Skeletal muscle satellite cell (primary cell): Measurements from ENCODE around the gene CACNB4.

Experiments
- H3K27me3 ChIP-seq: 2 replicates; pipeline ENCODE4 v1.7.0; 2013; ENCODE audit warnings: low read length; ENCODE audit not compliant: control insufficient read depth, insufficient read depth
- H3K36me3 ChIP-seq: 2 replicates; pipeline ENCODE4 v1.7.0; 2013; ENCODE audit warnings: mild to moderate bottlenecking, control low read depth, low read length; ENCODE audit not compliant: insufficient read depth
- H3K4me1 ChIP-seq: 2 replicates; pipeline ENCODE4 v1.7.0; 2013; ENCODE audit warnings: low read length; ENCODE audit not compliant: control insufficient read depth, insufficient read depth
- H3K4me2 ChIP-seq: 2 replicates; pipeline ENCODE4 v1.7.0; 2013; ENCODE audit warnings: mild to moderate bottlenecking, low read length
- H3K4me3 ChIP-seq: 2 replicates; pipeline ENCODE4 v1.7.0; 2013; ENCODE audit warnings: low read length
- H3K9ac ChIP-seq: 2 replicates; pipeline ENCODE4 v1.7.0; 2013; ENCODE audit warnings: mild to moderate bottlenecking, low read depth, low read length, moderate library complexity
- H3K9me3 ChIP-seq: replicated peaks from 2 replicates; pipeline ENCODE4 v1.7.0; 2013; ENCODE audit warnings: mild to moderate bottlenecking, control low read depth, low read length

Gene CACNB4

GRCh38 chr2:151853070-151853758 lies 245.6 kb downstream of the CACNB4 start:
- H3K4me3 ChIP-seq: no peak overlapping the region
- H3K9ac ChIP-seq: no peak overlapping the region
- H3K27me3 ChIP-seq: no peaks in the 10 kb centered on the region
- no peak overlapping the region for H3K4me2 ChIP-seq
- H3K9me3 ChIP-seq: no peaks in the 10 kb centered on the region
- no peaks in the 10 kb centered on the region for H3K36me3 ChIP-seq
- H3K4me1 ChIP-seq: peaks cover 10% of the 10 kb centered on the region

GRCh38 chr2:151852260-151853069 lies 246.4 kb downstream of the CACNB4 start:
- no peak overlapping the region for H3K4me3 ChIP-seq
- no peaks in the 10 kb centered on the region for H3K36me3 ChIP-seq
- peaks cover 10% of the 10 kb centered on the region for H3K4me1 ChIP-seq
- H3K4me2 ChIP-seq: peak overlapping the region; percentile 44
- H3K9ac ChIP-seq: no peak overlapping the region
- H3K9me3 ChIP-seq: no peaks in the 10 kb centered on the region
- H3K27me3 ChIP-seq: no peaks in the 10 kb centered on the region

DNA sequence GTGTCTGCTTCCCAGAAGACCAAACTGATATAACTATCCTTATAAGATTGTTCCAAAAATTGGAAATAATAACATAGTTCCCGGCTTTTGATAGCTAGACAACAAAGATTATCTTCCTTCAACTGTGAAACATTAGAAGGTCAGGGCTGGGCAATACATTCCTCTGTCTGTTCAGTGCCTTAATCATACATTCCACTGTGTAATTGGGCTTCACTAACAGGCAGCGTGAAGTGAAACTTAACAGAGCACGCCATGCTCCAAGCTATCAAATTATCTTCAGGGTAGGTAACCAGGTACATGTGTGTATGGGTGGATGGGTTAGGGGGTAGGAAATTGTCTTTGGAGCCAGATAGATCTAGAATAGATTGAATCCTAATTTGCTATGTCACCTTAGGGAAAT lies 247.1 kb downstream of the CACNB4 start:
- peaks cover 10% of the 10 kb centered on the region for H3K4me1 ChIP-seq
- H3K4me2 ChIP-seq: peak overlapping the region; percentile 44
- no peaks in the 10 kb centered on the region for H3K9me3 ChIP-seq
- H3K4me3 ChIP-seq: no peak overlapping the region
- no peaks in the 10 kb centered on the region for H3K27me3 ChIP-seq
- no peak overlapping the region for H3K9ac ChIP-seq
- H3K36me3 ChIP-seq: no peaks in the 10 kb centered on the region

GRCh38 chr2:151849413-151850010 lies 249.3 kb downstream of the CACNB4 start:
- no peaks in the 10 kb centered on the region for H3K9me3 ChIP-seq
- peaks cover 10% of the 10 kb centered on the region for H3K4me1 ChIP-seq
- H3K4me2 ChIP-seq: no peak overlapping the region
- H3K36me3 ChIP-seq: no peaks in the 10 kb centered on the region
- H3K9ac ChIP-seq: no peak overlapping the region
- H3K27me3 ChIP-seq: no peaks in the 10 kb centered on the region
- H3K4me3 ChIP-seq: no peak overlapping the region

DNA sequence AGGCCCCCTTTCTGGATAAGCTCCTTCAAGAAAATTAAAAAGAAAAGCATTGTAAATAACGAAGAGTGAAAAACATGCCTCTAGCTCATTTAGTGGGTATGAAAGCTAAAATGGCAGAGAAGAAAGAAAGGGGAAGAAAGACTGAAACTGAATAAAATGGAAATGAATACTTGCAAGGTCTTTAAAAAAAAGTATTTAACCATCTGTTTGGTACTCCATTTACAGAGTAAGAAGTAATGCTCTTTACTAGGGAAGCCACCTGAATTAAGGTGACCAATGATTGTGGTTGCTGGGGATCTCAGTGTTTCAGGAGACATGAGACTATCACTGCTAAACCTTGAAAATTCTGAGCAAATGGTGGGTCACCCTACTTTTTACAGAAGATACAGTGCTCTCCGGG lies 253.0 kb downstream of the CACNB4 start:
- Histone ChIP-seq H3K4me1 (no peaks in the 10 kb centered on the region), H3K9me3 (no peaks in the 10 kb centered on the region), H3K27me3 (no peaks in the 10 kb centered on the region), H3K4me2 (no peak overlapping the region), H3K9ac (no peak overlapping the region), H3K4me3 (no peak overlapping the region), H3K36me3 (no peaks in the 10 kb centered on the region)

- no peak overlapping the region for H3K4me2 ChIP-seq
- H3K4me3 ChIP-seq: no peak overlapping the region
- no peaks in the 10 kb centered on the region for H3K27me3 ChIP-seq
- no peaks in the 10 kb centered on the region for H3K9me3 ChIP-seq
- no peaks in the 10 kb centered on the region for H3K4me1 ChIP-seq
- no peaks in the 10 kb centered on the region for H3K36me3 ChIP-seq
- no peak overlapping the region for H3K9ac ChIP-seq
These were observed 253.4 kb downstream of the CACNB4 start for GRCh38 chr2:151845481-151845880.

GRCh38 chr2:151844211-151844896 lies 254.5 kb downstream of the CACNB4 start:
- Histone ChIP-seq H3K4me2 (no peak overlapping the region), H3K27me3 (no peaks in the 10 kb centered on the region), H3K4me3 (no peak overlapping the region), H3K9me3 (no peaks in the 10 kb centered on the region), H3K36me3 (no peaks in the 10 kb centered on the region), H3K9ac (no peak overlapping the region), H3K4me1 (no peaks in the 10 kb centered on the region)

DNA sequence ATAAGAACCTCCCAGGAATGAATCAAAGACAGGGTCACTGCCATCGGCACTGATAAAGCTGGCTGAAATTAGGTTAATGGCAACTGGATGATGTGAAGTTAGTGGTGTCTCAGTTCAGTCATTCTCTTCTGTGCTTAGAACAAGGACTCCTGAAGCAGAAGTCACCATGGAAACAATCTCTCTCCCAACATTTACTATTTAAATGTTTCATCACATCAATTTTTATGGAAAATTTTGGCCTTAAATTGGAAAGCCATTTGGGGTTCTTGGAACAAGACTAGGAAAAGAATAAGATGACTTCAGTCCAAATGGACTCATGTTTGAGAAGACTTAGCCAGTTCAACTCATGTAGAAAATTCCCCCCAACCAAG lies 255.2 kb downstream of the CACNB4 start:
- Histone ChIP-seq H3K9me3 (no peaks in the 10 kb centered on the region), H3K27me3 (no peaks in the 10 kb centered on the region), H3K9ac (no peak overlapping the region), H3K4me3 (no peak overlapping the region), H3K36me3 (no peaks in the 10 kb centered on the region), H3K4me2 (no peak overlapping the region), H3K4me1 (no peaks in the 10 kb centered on the region)

- no peaks in the 10 kb centered on the region for H3K9me3 ChIP-seq
- no peaks in the 10 kb centered on the region for H3K4me1 ChIP-seq
- H3K27me3 ChIP-seq: no peaks in the 10 kb centered on the region
- H3K4me2 ChIP-seq: no peak overlapping the region
- no peak overlapping the region for H3K9ac ChIP-seq
- H3K4me3 ChIP-seq: no peak overlapping the region
- H3K36me3 ChIP-seq: no peaks in the 10 kb centered on the region
These were observed 255.8 kb downstream of the CACNB4 start for GRCh38 chr2:151842830-151843690.

- H3K36me3 ChIP-seq: no peaks in the 10 kb centered on the region
- H3K4me1 ChIP-seq: no peaks in the 10 kb centered on the region
- H3K9ac ChIP-seq: no peak overlapping the region
- H3K27me3 ChIP-seq: no peaks in the 10 kb centered on the region
- no peak overlapping the region for H3K4me2 ChIP-seq
- no peak overlapping the region for H3K4me3 ChIP-seq
- no peaks in the 10 kb centered on the region for H3K9me3 ChIP-seq
These were observed 257.8 kb downstream of the CACNB4 start for GRCh38 chr2:151841047-151841424.
